ENCODE data around the gene CHCHD6.
A peak's percentile ranks its signal among the peaks of the same experiment; 100 is the strongest.

CHCHD6 gene

DNA sequence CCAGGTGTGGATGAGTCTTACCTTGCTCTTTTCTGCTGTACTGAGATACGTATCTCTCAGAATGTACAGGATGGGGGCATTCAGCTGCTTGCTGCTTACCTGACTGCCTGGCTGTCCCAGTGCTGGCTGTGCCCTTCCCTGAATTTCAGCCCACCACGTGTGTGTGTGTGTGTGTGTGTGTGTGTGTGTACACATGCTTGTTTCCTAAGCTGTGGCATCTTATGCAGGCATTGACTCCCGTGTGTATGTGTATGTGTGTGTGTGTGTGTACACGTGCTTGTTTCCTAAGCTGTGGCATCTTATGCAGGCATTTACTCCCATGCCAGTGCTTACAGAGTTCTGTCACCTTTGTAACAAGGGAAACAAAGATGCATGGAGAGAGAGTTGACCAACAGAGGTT lies 218.4 kb downstream of the CHCHD6 start:
- DNase-seq (ENCODE audit: low read depth), result no peak

DNA sequence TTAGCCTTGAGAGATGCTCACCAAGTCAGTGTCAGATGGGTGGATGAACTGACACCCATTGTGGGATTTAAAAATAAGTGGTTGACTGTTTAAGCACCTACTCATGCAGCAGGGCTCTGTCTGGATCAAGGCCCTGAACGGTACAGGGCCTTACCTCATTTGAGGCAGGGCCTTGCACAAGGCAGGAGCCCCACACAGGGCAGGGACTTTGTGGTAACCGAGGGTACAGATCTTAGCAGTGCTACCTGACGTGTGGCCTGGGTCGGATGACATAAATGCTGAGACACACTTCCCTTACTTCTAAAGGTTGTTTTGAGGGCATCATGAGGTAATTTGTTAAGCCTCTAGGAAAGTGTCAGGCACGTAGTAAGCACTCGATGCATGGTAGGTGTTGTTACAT lies 219.4 kb downstream of the CHCHD6 start:
- DNase-seq (ENCODE audit: low read depth), result no peak

DNA sequence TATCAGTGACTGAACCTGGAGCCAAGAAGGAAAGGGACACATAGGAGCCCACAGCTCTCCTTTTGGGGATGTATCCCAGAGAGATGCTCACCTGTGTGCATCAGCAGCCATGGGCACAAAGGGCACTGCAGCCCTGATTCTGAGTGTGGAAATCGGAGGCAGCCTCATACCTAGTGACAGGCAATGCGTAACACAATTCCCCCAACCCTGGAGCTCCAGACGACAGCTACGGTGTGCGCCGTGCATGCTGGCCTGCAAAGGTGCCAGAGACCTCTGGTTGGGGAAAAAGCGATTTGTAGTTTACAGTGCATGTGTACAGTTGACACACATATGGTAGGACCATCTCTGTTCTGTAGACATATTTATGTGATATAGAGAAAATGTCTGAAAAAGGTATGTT lies 219.9 kb downstream of the CHCHD6 start:
- DNase-seq (ENCODE audit: low read depth), result no peak

DNA sequence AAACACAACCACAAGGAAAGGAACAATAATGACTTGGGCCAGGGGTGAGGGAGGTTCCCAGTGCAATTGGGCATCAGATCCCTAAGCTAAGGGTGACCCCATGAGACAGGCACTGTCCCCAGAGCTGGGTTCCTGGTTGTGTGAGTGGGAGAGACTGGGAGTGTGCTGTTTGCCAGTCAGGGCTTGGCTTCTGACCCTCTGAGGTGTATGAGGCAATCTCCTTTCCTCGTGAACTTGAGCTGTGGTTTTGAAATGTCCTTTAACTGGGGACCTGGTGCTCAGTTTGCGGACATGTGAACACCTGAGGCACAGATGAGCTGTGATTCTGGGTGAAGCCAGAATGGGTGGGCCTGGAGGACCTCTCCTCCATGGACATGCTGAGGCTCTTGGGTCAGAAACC lies 220.4 kb downstream of the CHCHD6 start:
- no peak for DNase-seq (ENCODE audit: low read depth)

DNA sequence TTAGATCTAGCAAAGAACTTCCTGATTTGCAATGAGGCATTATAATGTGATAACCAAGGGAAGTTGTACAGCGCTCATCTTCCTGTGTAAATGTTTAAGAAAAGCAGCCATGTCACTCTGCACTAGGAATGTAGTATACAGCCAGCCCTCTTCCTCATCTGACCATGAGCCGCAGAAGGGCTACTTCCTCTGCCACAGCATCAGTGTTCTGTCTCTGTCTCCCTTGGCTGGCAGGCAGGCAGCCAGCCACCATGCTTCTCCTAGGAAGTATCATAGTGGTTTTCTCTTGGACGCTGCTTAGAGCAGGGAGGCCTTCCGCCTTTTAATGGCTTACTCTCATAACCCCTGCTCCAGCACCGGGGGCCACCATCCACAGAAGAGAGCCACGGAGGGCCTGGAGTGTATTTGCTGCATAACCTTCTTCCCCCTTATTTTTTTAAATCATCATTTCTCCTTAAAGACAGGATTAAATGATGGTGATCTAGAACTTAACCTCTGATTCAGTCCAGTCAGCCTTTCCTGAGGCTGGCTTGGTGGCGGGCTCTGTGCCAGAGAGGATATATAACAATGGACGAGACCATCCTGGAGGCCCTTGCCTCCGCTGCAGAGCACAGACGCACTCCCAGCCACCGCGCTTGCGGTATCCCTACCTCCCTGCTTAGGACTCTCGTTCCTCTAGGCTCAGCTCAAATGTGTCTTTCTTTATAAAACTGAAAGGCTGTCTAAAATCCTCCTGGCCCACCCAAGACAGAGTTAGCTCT lies 221.6 kb downstream of the CHCHD6 start:
- no peak for DNase-seq (ENCODE audit: low read depth)

DNA sequence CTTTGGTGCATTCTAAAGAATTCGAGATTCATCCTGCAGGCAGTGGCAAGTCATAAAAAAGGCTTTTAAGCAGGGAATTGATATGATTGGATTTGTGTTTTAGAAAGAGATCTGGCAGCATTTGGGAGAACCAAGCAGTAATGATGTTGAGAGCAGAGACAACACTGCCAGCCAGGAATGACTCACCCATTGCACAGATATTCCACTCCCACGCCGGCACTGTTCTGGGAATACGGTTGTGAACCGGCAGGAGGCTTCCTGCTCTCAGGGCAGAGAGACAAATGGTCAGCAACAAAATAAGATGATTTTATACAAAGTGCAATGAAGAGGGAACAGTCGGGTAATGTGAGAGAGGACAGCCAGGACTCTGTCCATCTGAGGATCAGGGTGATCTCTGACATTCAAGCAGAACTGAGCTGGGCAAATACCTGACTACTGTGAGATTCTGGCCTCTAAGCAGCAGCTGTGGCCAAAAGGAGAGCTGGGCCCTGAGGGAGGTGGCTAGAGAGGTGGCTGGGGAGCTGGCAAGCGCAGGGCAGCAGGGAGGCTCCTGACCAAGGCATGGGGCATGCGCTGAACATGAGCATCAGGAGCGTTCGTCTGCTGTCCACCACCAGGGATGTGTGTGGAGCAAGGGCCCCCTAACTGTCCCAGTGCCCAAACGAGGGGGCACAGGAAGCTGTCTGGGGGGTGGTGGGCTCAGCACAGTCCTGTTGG lies 222.8 kb downstream of the CHCHD6 start:
- DNase-seq (ENCODE audit: low read depth), result peak; percentile 90

DNA sequence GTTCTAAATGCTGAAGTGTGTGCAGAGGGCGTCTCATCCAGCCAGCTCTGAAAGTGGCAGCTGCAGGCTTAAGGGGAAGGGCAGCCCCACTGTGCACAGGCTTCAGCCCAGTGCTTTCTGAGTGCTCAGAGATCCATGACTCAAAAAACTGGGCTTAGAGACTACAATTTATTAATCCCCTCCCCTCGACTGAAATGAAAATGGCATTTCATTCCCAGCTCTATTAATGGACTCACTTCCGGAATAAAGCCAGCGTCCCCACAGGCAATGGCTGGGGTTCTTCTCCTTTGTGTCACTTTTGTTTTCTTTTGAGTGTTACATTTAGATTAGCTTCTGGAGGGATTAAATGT lies 223.3 kb downstream of the CHCHD6 start:
- DNase-seq (ENCODE audit: low read depth), result no peak

DNA sequence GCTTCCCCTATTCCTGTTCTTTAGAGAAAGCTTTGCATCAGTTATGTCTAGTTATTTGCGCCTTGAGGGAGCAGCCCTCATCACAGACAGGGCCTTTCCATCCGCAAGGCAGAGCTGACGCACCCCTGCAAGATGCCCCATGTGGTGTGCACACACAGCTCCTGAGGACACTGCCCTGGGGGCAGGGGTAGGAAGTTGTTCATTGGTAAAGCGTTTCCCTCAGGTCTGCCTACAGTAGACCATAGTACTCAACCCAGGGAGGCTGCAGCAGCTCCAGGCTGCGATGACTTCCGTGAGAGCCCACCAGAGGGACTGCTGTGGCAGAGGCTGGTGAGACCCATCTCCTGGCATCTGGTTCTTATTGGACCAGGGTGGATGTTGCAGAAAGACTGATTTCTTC lies 223.8 kb downstream of the CHCHD6 start:
- DNase-seq (ENCODE audit: low read depth), result peak; percentile 82

DNA sequence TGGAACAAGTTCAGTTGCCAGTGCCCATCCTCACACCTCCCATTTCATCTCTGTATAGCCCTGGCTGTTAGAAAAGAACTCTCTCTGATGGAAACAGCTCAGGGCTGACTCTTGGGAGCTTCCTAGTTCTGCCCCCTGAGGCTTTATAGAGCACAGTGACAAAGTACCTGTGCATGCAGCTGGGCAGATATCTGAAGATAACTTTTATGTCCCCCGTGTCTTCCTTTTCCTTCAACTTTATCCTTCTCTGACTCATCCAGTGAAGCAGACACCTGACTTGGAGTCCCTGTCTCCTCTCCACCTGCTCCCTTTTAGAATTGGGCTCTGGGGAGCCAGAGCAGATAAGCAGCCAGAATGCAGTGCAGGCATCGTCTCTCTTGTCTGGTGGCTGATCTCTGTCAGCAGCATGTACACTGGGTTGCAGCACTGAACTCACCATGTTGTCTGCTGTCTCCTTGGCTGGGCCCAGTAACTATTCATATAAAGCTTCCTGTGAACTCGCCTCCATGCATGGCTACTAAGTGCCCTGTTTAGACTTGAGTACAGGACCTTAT lies 225.0 kb downstream of the CHCHD6 start:
- no peak for DNase-seq (ENCODE audit: low read depth)

DNA sequence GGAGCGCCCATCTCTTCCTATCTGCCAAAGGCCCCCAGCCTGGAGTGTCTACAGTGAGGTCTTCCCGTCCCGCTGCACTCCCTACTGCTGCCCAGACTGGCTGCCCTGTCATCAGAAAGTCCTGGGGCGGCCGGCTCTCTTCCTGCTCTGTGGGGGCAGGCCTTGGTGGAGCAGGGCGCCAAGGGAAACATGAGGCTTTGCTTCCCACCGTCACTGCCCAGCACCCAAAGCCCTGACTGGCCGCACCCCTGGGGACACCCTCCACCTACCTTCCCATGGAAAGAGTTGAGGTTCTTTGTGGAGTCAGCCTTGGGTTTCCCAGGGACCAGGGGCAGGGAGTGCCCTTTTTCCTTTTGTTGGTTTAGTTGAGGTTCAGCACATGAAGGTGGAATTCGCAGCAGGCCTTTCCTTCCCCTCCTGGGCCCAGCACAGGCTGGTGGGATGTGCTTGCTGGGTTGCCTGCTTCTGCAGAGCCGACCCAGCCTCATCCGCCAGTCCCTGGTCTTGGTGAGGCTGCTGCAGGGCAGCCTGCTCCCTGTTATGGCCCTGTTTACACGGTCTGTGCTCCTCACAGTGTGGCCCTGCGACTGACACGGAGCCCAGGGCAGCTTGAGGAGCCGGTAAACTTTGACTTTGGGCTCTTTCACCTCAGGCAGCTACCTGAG lies 227.0 kb downstream of the CHCHD6 start:
- no peak for DNase-seq (ENCODE audit: low read depth)

DNA sequence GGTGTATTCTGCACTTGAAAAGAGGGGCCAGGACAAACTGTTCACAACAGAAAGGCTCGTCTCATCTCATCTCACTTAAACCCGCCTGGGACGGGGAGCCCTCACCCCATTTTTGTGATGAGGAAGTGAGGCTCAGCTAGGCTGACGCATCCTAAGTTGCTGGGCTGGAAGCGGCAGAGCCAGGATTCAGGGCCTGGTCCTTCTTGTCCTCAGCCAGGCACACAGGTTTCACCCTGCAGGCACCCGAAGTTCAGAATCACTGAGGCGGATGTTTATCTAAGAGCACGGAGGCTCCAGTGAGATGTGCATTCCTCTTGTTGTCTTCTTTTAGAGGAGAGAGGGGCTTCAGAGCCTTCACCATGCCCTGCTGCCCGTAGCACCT lies 227.8 kb downstream of the CHCHD6 start:
- DNase-seq (ENCODE audit: low read depth), result no peak

DNA sequence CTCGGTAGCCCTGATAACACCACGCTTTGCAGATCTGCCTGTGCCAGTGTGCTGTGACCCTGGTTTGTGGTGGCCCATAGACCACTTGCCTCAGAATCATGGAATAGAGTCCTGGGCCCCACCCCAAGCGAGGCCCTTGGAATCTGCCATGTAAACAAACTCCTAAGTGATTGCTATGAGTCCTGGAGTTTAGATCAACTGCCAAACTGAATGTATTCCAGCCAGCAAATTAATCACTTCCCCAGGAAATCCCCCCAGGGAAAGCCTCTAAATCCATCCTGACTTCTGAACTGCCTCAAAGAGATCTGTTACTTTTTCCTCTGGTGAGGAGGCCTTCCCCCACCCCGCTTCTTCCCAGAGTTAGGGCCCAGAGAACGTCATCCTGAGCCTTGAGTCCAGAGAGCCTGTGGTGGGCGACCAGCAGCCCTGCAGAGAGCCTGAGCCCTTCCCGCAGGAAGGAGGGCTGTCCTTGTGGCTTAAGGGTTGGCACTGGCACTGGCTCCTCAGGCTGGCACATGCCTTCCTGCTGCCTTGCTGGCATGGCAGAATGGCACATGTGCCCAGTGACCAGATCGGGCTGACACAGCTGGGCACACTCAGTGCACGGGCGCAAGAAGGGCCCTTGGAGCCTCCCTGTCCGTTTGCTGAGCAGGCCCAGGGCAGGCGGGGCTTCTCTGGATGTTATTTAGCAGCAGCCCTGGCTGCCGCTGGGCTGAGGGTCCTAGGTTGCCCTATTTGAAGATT lies 228.3 kb downstream of the CHCHD6 start:
- DNase-seq (ENCODE audit: low read depth), result peak; percentile 84

DNA sequence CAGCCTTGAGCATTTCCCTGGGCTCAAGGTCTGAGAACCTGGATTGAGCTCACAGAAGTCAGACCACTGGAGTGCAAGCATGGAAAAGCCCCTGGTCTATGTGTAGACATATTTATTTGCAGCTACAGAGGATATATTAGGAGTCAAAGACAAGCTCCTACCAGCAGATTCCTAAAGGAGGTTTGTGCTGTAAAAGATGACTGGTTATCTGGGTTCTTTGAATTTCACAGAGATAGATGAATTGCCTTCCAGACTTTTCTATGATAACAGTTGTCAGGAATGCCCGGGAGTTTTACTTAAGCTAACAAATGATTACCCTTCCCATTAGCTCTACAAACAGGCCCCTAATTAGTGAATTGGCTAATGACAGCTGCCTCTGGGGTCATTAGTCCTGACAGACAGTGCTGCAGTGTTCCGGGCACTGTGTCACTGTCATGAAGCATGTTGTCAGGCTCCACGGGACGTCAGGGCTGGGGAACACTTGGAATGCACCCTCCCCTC lies 230.0 kb downstream of the CHCHD6 start:
- peak; percentile 31 for DNase-seq (ENCODE audit: low read depth)

DNA sequence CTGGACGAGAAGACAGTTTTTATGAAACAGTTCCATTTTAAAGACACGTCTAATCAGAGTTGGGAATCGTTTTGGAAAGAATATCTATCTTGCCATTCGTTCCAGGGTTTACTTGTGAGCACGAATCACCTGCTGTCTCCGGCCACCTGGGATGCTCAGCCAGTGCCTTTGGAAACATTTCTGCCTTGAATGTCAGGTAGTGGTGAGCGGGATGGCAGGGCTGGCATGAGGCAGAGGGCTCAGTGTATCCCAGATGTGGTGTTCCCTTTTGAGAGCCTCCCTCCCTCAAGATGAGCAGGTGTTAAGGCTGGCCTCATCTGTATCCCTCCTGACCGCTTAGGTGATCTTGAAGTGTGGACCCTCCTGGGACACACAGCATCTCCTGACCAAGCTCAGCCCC lies 231.0 kb downstream of the CHCHD6 start:
- DNase-seq (ENCODE audit: low read depth), result no peak

DNA sequence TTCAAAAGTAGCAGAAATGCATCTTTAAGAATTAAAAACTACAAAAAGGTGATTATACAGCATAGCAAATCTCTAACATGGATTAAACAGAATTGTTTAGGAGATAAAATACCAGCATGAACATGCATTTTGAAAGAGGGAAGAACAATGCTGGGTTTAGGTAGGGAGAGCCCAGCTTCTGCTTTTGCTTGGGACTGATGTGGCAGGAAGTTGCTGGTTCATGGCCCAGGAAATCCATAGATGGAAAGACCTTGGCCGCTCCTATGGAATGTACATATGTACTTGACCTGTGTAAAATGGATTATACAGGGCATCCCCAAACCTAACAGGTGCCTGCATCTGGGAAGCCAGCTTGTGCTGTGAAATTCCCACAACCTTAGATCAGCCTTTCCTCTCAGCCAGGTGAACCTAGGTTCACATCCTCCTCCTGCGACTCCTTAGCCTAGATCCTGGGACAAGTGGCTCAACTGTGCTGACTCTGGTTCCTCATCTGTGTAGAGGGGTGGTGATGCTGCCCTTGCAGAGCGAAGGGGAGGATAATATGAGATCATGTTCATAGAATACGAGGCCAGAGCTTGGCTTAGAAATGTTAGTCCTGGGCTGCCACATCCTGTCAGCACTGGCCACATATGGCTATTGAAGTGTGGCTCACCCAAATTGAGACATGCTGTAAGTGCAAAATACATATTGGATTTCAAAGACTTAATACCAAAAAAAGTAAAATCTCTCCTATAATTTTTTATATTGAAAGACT lies 231.9 kb downstream of the CHCHD6 start:
- DNase-seq (ENCODE audit: low read depth), result no peak

DNA sequence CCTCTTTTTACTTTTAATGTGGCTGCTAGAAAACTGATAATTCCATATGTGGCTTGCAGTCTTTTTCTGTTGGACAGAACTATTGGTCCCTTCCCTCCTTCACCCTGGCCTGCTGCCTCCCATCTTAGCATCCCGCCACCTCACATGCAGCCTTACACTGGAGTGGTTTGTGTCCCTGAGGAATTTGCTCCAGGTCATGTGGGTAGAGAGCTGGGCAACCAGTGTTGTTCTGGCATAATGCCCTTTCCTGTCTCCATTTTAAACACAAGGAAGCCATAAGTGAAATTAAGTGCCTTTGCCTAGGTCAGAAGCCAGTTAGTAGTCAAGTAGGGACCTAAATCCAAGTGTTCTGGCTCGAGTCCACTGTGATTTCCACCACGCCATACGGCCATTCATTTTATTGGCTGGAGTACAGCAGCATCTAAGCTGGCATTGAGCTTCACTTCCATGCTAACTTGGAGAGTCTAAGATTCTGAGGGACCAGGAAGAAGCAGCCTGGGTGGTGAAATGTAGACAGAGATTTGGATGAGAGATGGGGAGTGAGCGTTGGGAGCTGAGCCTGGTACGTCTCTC lies 232.9 kb downstream of the CHCHD6 start:
- no peak for DNase-seq (ENCODE audit: low read depth)

DNA sequence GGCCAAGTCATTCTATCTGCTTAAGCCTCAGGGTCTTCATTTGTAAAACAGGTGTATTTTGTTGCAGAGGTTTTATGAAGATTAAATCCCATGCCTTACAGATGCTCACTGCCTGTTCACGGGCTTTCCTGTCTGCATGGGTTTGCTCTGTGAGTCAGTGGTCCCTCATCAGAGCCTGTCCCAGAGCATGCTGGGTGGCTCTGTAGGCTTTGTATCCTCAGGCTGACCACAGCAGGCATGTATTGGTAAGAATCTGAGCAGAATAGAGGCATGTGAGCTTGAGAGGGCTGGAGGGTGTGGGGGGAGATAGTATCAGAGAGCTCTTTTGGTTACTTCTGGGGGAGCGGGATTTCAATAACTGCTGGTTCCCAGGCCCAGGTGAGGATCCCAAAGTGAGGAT lies 233.5 kb downstream of the CHCHD6 start:
- peak; percentile 55 for DNase-seq (ENCODE audit: low read depth)

DNA sequence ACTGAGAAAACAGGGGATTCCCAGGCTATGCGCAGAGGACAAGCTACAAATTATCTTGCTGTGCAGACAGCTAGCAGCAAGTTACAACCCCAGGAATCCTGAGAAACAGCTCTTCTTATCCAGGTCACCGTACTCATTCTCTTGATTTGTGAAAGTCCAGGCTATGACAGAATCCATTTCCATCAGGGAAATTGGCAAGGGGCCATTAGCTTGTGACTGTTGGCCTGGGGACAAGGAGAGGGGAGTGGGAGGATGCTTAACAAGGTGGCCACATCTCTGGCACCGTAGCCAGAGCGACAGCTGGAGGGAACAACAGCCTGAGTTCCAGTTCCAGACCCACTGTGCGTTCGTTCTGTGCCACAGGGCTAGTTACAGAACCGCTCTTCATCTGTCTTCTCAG lies 233.9 kb downstream of the CHCHD6 start:
- DNase-seq (ENCODE audit: low read depth), result no peak

DNA sequence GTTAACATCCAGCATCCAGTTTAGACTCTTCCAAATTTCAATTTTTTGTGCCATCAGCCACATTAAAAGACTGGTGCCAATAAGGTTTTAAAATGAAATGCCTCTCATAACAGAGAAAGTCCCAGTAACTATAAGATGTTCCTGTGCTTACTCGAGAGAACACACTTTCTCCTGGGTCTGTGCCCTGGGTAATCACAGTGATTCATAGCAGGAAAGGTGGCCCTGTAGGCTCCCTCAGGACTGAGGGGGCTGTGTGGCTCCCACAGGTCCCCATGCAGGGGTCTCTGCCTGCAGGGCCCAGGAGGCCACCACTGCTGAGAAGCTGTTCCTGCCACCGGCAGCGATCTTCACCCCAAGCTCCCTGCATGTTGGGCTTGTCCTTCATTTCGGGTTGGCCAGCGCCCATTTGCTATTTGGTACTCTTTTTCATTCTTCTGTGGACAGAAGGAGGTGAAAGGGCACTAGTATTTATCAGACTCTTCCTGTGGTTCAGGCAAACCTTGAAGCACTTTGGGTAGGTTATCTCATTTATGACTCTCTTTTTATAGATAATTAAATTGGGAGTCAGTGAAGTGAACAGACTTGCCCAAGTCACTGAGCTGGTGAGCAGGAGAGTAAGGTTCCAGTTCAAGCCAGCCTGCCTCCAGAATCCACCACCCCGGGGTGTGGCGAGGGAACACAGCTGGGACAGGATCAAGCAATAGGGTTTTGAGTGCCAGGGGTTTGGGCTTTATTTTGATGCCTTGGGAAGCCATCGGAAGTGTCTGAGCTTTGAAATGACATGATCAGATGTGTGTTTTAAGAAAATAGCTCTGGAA lies 234.7 kb downstream of the CHCHD6 start:
- DNase-seq (ENCODE audit: low read depth), result no peak

DNA sequence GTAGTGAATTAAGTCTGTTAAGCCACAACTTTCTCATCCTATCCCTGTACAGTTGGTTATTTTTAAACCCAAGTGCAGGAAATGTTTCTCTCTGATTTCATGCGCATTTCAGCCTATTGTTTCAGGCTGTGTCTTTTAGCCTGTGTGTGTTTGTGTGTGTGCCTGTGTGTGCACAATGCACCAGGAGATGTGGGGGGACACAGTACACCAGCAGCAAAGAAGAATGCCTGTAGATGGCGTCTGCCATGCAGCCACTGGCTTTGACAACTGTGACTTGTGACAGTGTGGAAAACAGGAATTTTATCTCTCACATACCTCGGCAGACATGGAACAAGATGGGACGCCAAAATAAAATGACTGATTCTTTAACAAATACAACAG lies 235.3 kb downstream of the CHCHD6 start:
- no peak for DNase-seq (ENCODE audit: low read depth)
